PC-3 (cell line): ENCODE results near the gene PTH1R. TPM values are rescaled to one million over a fixed set of nuclear protein-coding genes. Genes with fewer than 3 reads are reported as not detected.

Experiments used
- ATAC-seq: fragments of 200-7000 bp; cut with Tn5 transposase; 2 replicates; pipeline ENCODE4 v1.9.1; 2020; ENCODE audit warnings: mild to moderate bottlenecking, moderate library complexity
- BruUV-seq: library from RNA; stranded (reverse); fragments of 400-500 nt; replicated peaks from 2 replicates; lab custom pipeline; 2021; lab: Mats Ljungman, UMichigan
- CTCF ChIA-PET: fragments of 300-600 bp; sonication (Branson Sonifier 250); formaldehyde crosslinking; loops from one replicate; lab custom pipeline; 2022; ENCODE audit warnings: antibody characterized with exemption; lab: Charles Lee
- POLR2A ChIA-PET: fragments of 300-600 bp; sonication (Branson Sonifier 250); formaldehyde crosslinking; loops from one replicate; lab custom pipeline; 2022; ENCODE audit warnings: antibody characterized with exemption; ENCODE audit not compliant: unreplicated experiment; lab: Charles Lee
- DNase-seq: peaks from one replicate; pipeline ENCODE4 v3.0.0-alpha.2; 2015
- H2AFZ ChIP-seq: fragments of 300-600 bp; sonication (generic); 2 replicates; pipeline ENCODE4 v1.6.0; 2016; ENCODE audit warnings: antibody characterized with exemption, low read length
- H3F3A ChIP-seq: fragments of 300-600 bp; sonication (generic); one replicate; pipeline ENCODE4 v1.6.0; 2017; ENCODE audit warnings: antibody characterized with exemption, low read length, control low read depth, mild to moderate bottlenecking; ENCODE audit not compliant: unreplicated experiment
- H3K27ac ChIP-seq: fragments of 300-600 bp; sonication (generic); 2 replicates; pipeline ENCODE4 v1.5.1; 2016; ENCODE audit warnings: mild to moderate bottlenecking, low read length
- H3K27me3 ChIP-seq: fragments of 300-600 bp; sonication (generic); 2 replicates; pipeline ENCODE4 v1.6.1; 2016; ENCODE audit warnings: low read length, mixed read lengths
- H3K36me3 ChIP-seq: fragments of 300-600 bp; sonication (generic); 2 replicates; pipeline ENCODE4 v1.6.1; 2016; ENCODE audit warnings: low read depth, mixed run types, low read length, mixed read lengths
- H3K4me1 ChIP-seq: fragments of 300-600 bp; sonication (generic); 2 replicates; pipeline ENCODE4 v1.5.1; 2016; ENCODE audit warnings: low read length; ENCODE audit not compliant: insufficient read depth
- H3K4me2 ChIP-seq: fragments of 300-600 bp; sonication (generic); 2 replicates; pipeline ENCODE4 v1.6.0; 2016; ENCODE audit warnings: low read length
- H3K4me3 ChIP-seq: fragments of 300-600 bp; sonication (generic); 2 replicates; pipeline ENCODE4 v1.5.1; 2016; ENCODE audit warnings: mild to moderate bottlenecking, low read length, mixed read lengths
- H3K79me2 ChIP-seq: fragments of 300-600 bp; sonication (generic); 2 replicates; pipeline ENCODE4 v1.6.1; 2017; ENCODE audit warnings: low read length, mixed read lengths
- H3K9ac ChIP-seq: fragments of 300-600 bp; sonication (generic); 2 replicates; pipeline ENCODE4 v1.6.0; 2016; ENCODE audit warnings: mild to moderate bottlenecking, low read length
- H3K9me2 ChIP-seq: fragments of 300-600 bp; sonication (generic); replicated peaks from 2 replicates; pipeline ENCODE4 v1.6.1; 2016; ENCODE audit warnings: mixed run types, low read length, mixed read lengths
- H3K9me3 ChIP-seq: fragments of 300-600 bp; sonication (generic); 2 replicates; pipeline ENCODE4 v1.6.1; 2016; ENCODE audit warnings: low read length, mixed read lengths
- H4K20me1 ChIP-seq: fragments of 300-600 bp; sonication (generic); 2 replicates; pipeline ENCODE4 v1.6.1; 2016; ENCODE audit warnings: low read length, mixed read lengths
- CTCF ChIP-seq: fragments of 300-600 bp; sonication (generic); conservative IDR thresholded peaks from 2 replicates; pipeline ENCODE4 v1.5.1; 2017; ENCODE audit warnings: antibody characterized with exemption, low read depth, mild to moderate bottlenecking, low read length
- EZH2 ChIP-seq: fragments of 300-600 bp; sonication (generic); IDR thresholded peaks from one replicate; pipeline ENCODE4 v1.6.1; 2017; ENCODE audit warnings: antibody characterized with exemption, mild to moderate bottlenecking, low read length; ENCODE audit not compliant: unreplicated experiment
- EZH2phosphoT487 ChIP-seq: fragments of 300-600 bp; sonication (generic); IDR thresholded peaks from 2 replicates; pipeline ENCODE4 v1.6.1; 2018; ENCODE audit warnings: mild to moderate bottlenecking, antibody characterized with exemption, low read length, borderline replicate concordance
- intact Hi-C: fragments of 100-400 bp; cut with micrococcal nuclease; formaldehyde crosslinking; loops from 2 replicates; pipeline ENCODE4 v1.9.0; 2023
- total RNA-seq: library from RNA; depleted of rRNA; stranded (reverse); fragments of >200 nt; gene quantifications from 2 replicates; pipeline ENCODE4 v1.2.3, GENCODE V29; 2014

Gene PTH1R
- total RNA-seq, 1 experiment from 2014 or later = not detected

- H3K9ac ChIP-seq = no peak overlapping the region
- no peak overlapping the region for H2AFZ ChIP-seq
- H3F3A ChIP-seq = no peaks in the 10 kb centered on the region
- intact Hi-C loops = no loop called here
- ATAC-seq (no peak), DNase-seq (no peak)
- no peak overlapping the region for H3K27ac ChIP-seq
- no TSS peak for BruUV-seq
- no peak overlapping the region for H3K4me2 ChIP-seq
- no peaks in the 10 kb centered on the region for H4K20me1 ChIP-seq
- H3K79me2 ChIP-seq = no peaks in the 10 kb centered on the region
- peaks cover 7% of the 10 kb centered on the region for H3K27me3 ChIP-seq
- no peaks in the 10 kb centered on the region for H3K9me2 ChIP-seq
- POLR2A ChIA-PET = no interaction called here
- no peaks in the 10 kb centered on the region for H3K36me3 ChIP-seq
- no peak overlapping the region for H3K4me3 ChIP-seq
- TF ChIP-seq EZH2phosphoT487 (no peak), CTCF (no peak), EZH2 (no peak)
- CTCF ChIA-PET = no interaction called here
- H3K9me3 ChIP-seq = no peaks in the 10 kb centered on the region
- H3K4me1 ChIP-seq = peaks cover 4% of the 10 kb centered on the region; the same call in 1 of the 2 replicates
Measured at GRCh38 chr3:46888705-46889104, 11.2 kb downstream of the PTH1R start.

- H3K79me2 ChIP-seq = no peaks in the 10 kb centered on the region
- no peak for DNase-seq
- H3K36me3 ChIP-seq = no peaks in the 10 kb centered on the region
- no peaks in the 10 kb centered on the region for H3K9me3 ChIP-seq
- no peaks in the 10 kb centered on the region for H3K9me2 ChIP-seq
- CTCF ChIA-PET = no interaction called here
- POLR2A ChIA-PET = no interaction called here
- intact Hi-C loops = no loop called here
- H3K4me3 ChIP-seq = no peak overlapping the region
- no peak for ATAC-seq
- peaks cover 4% of the 10 kb centered on the region; the same call in 1 of the 2 replicates for H3K4me1 ChIP-seq
- no peak overlapping the region for H3K4me2 ChIP-seq
- H3K27ac ChIP-seq = no peak overlapping the region
- H3K27me3 ChIP-seq = no peaks in the 10 kb centered on the region
- no peak overlapping the region for H3K9ac ChIP-seq
- H4K20me1 ChIP-seq = no peaks in the 10 kb centered on the region
- no peaks in the 10 kb centered on the region for H3F3A ChIP-seq
- BruUV-seq = no TSS peak
- no peak overlapping the region for H2AFZ ChIP-seq
- TF ChIP-seq CTCF (no peak), EZH2phosphoT487 (no peak), EZH2 (no peak)
Measured at GRCh38 chr3:46889381-46890110, 12.0 kb downstream of the PTH1R start.

- Histone ChIP-seq H3K4me2 (no peak overlapping the region), H3K9ac (no peak overlapping the region), H3K9me3 (no peaks in the 10 kb centered on the region), H3K4me3 (no peak overlapping the region), H3K27ac (no peak overlapping the region), H3K27me3 (no peaks in the 10 kb centered on the region), H3K4me1 (peaks cover 4% of the 10 kb centered on the region; the same call in 1 of the 2 replicates), H3K36me3 (no peaks in the 10 kb centered on the region), H3F3A (no peaks in the 10 kb centered on the region), H4K20me1 (no peaks in the 10 kb centered on the region), H2AFZ (no peak overlapping the region), H3K79me2 (no peaks in the 10 kb centered on the region), H3K9me2 (no peaks in the 10 kb centered on the region)
- CTCF ChIA-PET = no interaction called here
- intact Hi-C loops = no loop called here
- DNase-seq (no peak), ATAC-seq (no peak)
- POLR2A ChIA-PET = no interaction called here
- no TSS peak for BruUV-seq
- TF ChIP-seq EZH2 = no peak
- no peak for TF ChIP-seq CTCF
- no peak for TF ChIP-seq EZH2phosphoT487
Measured at GRCh38 chr3:46890132-46890531, 12.6 kb downstream of the PTH1R start.
